ENCODE data around the gene LARP4B.

DNA sequence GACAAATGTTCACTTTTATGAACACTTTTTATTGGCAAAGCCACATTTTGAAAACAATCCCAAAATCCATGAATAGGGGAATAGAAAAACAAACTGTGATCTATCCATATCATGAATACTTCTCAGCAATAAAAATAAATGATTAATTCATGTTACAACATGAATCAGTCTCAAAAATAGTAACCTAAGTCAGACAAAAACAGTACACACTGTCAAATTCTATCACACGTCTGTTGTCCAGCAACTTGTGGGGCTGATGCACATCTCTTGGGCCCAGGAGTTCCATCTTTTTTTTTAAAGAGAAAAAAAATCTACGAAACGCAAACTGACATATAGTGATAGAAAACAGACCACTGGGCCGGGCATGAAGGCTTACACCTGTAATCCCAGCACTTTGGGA, 71.0 kb downstream of the LARP4B start:
- TF ChIP-seq, protein P1, sequence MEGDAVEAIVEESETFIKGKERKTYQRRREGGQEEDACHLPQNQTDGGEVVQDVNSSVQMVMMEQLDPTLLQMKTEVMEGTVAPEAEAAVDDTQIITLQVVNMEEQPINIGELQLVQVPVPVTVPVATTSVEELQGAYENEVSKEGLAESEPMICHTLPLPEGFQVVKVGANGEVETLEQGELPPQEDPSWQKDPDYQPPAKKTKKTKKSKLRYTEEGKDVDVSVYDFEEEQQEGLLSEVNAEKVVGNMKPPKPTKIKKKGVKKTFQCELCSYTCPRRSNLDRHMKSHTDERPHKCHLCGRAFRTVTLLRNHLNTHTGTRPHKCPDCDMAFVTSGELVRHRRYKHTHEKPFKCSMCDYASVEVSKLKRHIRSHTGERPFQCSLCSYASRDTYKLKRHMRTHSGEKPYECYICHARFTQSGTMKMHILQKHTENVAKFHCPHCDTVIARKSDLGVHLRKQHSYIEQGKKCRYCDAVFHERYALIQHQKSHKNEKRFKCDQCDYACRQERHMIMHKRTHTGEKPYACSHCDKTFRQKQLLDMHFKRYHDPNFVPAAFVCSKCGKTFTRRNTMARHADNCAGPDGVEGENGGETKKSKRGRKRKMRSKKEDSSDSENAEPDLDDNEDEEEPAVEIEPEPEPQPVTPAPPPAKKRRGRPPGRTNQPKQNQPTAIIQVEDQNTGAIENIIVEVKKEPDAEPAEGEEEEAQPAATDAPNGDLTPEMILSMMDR (IDR thresholded peaks at IDR 0.05) = no peak
- TF ChIP-seq POLR2AphosphoS5 (IDR thresholded peaks at IDR 0.05) (no peak), EP300 (IDR thresholded peaks at IDR 0.05) (no peak), POLR2A (IDR thresholded peaks at IDR 0.05) (no peak)

Measured in stomach (tissue), 4 donors.